HFF-Myc (cell line): Measurements from ENCODE around the gene YJU2.
"Not testable (repeated sequence)": the region's sequence is repeated elsewhere in the genome, so short reads cannot be mapped to it uniquely, and the experiment has no call there.

Experiments used
- DNase-seq: peaks from one replicate; pipeline ENCODE4 v3.0.0-alpha.2; 2011; ENCODE audit warnings: low read depth; ENCODE audit errors: extremely low read depth
- H3K4me3 ChIP-seq: replicated peaks from 2 replicates; pipeline ENCODE4 v1.5.1; 2011; ENCODE audit warnings: low read depth, mild to moderate bottlenecking, control low read depth, low read length
- CTCF ChIP-seq: IDR thresholded peaks from 2 replicates; pipeline ENCODE4 v1.5.1; 2012; ENCODE audit warnings: mild to moderate bottlenecking, low read depth, low read length, control low read depth; ENCODE audit errors: missing control alignments

YJU2 gene

GRCh38 chr19:4234862-4235201 lies 12.0 kb upstream of the YJU2 start:
- no peak overlapping the region for H3K4me3 ChIP-seq
- DNase-seq, result no peak
- no peak for TF ChIP-seq CTCF

- DNase-seq, H3K4me3 ChIP-seq: not testable (repeated sequence)
Measured at GRCh38 chr19:4237510-4237909, 9.4 kb upstream of the YJU2 start.

- TF ChIP-seq CTCF, result no peak
- H3K4me3 ChIP-seq, result no peak overlapping the region
- no peak for DNase-seq
Measured at GRCh38 chr19:4238831-4239230, 8.0 kb upstream of the YJU2 start.

- DNase-seq, result no peak
- TF ChIP-seq CTCF, result no peak
- H3K4me3 ChIP-seq, result no peak overlapping the region
Measured at GRCh38 chr19:4241824-4242430, 5.0 kb upstream of the YJU2 start.

- not testable (repeated sequence) for DNase-seq, H3K4me3 ChIP-seq
Measured at GRCh38 chr19:4245938-4246337, 942 bp upstream of the YJU2 start.

GRCh38 chr19:4256563-4256962 lies 9.7 kb downstream of the YJU2 start:
- DNase-seq, result no peak
- H3K4me3 ChIP-seq, result no peak overlapping the region
- peak; percentile 30 for TF ChIP-seq CTCF

- no peak for TF ChIP-seq CTCF
- H3K4me3 ChIP-seq, result no peak overlapping the region
- no peak for DNase-seq
Measured at GRCh38 chr19:4257025-4257424, 10.1 kb downstream of the YJU2 start.

GRCh38 chr19:4258181-4258580 lies 11.3 kb downstream of the YJU2 start:
- H3K4me3 ChIP-seq, result no peak overlapping the region
- no peak for DNase-seq
- no peak for TF ChIP-seq CTCF
